HG03103 (cell line): ENCODE measurements around the gene ACAT2.
"Not testable (repeated sequence)": the region's sequence is repeated elsewhere in the genome, so short reads cannot be mapped to it uniquely, and the experiment has no call there.

ENCODE experiments used
- ATAC-seq: cut with Tn5 transposase; IDR thresholded peaks from one replicate; pipeline ENCODE4 v1.9.1; 2021; ENCODE audit warnings: low read depth; ENCODE audit not compliant: unreplicated experiment

The ACAT2 gene

DNA sequence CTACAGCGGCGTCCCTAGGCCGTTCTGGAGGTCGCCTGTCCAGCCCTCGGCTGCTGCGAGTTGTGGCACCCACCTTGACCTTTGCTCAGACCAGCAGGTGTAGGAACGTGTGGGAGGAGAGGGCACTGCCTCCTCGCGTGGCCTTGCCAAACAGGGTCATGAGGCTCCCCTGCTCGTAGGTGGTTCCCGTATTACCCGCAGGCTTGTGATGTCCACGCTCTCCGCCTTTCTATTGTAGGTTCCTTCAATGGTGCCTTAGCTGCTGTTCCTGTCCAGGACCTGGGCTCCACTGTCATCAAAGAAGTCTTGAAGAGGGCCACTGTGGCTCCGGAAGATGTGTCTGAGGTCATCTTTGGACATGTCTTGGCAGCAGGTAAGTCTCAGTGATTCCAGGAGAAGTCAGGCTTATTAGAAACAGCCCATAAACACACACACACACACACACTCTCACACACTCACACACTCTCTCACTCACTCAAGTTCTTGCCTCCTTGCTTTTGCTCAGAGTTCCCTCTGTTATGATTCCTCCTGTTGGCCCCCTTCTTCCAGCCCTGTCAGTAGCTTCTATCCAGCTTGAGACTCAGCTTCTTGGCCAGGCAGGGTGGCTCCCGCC lies 942 bp downstream of the ACAT2 start:
- no peak for ATAC-seq

- no peak for ATAC-seq
Observed at GRCh38 chr6:159766906-159767305, 5.1 kb downstream of the ACAT2 start.

- no peak for ATAC-seq
Observed at GRCh38 chr6:159769470-159769869, 7.6 kb downstream of the ACAT2 start.

DNA sequence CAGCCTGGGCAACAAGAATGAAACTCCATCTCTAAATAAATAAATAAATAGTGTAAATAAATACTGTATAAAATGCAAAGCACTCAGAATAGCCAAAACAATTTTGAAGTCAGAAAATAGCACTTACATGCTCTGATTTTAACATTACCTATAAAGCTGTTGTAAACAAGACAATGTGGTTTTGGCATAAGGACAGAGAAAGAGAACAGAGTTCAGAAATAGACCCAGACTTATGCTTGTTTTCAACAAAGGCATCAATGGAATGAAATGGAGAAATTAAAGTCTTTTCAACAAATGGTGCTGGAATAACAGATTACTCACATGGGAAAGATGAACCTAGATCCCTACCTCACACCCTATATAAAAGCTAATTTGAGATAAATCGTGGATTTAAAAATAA lies 10.4 kb downstream of the ACAT2 start:
- no peak for ATAC-seq

DNA sequence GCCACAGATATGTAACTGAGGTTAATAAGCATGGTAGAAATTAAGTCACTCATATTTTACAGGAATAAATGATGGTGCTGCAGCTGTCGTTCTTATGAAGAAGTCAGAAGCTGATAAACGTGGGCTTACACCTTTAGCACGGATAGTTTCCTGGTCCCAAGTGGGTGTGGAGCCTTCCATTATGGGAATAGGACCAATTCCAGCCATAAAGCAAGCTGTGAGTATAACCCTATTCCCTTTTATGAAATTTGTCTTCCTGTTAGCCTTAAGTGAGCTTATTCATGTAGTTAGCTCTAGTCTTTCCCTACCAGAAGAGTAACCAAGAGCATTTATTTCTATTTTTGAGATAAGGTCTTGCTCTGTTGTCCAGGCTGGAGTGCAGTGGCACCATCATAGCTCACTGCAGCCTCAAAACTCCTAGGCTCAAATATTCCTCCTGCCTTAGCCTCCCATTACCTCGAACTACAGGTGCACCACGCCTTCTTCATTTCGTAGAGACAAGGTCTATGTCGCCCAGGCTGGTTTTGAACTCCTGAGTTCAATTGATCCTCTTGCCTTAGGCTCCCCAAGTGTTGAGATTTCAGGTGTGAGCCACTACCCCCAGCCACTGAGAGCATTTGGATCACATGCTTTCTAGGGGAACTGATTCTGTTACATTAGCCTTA lies 15.5 kb downstream of the ACAT2 start:
- no peak for ATAC-seq

DNA sequence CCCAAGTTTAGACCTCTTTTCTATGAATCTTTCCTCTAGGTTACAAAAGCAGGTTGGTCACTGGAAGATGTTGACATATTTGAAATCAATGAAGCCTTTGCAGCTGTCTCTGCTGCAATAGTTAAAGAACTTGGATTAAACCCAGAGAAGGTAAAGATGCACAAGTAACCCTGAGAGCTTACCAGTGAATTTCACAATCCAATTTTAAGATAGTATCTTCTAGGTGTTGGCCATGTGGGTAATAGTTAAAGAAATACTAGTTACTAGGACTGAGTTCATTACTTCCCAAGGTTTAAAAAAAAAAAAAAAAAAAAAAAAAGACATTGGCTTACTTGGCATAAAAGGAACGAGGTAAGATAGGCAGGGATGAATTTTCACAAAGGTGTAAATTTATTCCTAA lies 16.3 kb downstream of the ACAT2 start:
- ATAC-seq = no peak

DNA sequence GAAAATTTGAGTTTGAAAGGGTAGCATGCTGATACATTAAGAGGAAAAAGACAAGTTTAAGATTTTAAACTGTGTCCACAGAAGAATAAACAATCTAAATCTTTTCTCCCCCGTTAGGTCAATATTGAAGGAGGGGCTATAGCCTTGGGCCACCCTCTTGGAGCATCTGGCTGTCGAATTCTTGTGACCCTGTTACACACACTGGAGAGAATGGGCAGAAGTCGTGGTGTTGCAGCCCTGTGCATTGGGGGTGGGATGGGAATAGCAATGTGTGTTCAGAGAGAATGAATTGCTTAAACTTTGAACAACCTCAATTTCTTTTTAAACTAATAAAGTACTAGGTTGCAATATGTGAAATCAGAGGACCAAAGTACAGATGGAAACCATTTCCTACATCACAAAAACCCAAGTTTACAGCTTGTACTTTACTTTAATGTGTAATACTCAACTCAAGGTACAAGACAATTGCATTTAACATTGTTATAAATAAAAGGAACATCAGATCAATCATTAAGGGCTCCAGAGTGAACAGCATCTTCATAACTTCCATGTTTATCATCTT lies 16.8 kb downstream of the ACAT2 start:
- ATAC-seq = no peak

DNA sequence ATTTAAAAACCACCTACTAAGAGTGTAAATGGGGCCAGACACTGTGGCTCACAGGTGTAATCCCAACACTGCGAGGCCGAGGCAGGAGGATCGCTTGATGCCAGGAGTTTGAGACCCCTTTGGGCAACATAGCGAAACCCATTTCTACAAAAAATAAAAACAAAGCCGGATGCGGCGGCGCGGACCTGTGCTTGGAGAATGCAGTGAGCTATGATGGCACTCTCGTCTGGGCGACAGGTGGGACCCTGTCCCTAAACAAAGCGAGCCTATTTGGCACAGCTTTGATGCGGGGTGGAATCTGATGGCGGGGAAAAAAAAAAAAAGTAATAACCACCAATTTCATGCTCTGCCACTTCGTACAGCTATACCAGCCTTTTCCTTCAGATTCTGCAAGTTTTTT lies 26.4 kb downstream of the ACAT2 start:
- ATAC-seq = no peak

DNA sequence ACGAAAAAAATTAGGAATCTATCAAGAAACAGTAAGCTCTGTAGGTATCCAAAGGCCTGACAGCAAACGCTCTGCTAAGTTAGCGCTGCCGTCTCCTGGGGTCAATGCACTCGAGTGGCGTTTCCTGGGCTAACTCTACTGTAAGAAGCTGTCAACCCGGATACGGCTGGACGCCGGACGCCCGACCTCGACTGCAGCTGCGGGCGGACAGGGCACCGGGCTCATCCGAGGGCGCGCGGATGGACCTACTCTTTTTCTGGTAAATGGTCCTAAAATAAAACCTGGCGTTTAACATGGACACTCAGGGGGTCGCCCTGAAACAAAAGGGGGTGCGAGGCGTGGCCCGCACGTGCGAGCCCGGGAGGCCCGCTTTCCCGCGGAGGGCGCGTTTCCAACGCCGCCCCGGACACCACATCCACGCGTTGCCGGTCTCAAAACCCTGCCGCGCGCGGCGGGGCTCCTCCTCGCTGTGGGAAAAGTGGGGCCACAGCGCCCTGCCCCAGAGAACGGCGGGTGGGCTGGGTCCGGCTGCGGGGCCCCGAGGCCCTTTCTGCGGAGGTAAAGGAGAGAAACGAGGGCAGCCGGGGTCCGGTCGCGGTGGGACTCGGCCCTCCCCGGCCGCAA lies 27.0 kb downstream of the ACAT2 start:
- peak; percentile 0 for ATAC-seq

GRCh38 chr6:159789377-159790148 lies 27.7 kb downstream of the ACAT2 start, which contains the start of gene TCP1:
Gene TCP1 (minus strand): TSS chr6:159789602. CDS start chr6:159789468, 134 bp downstream.
- ATAC-seq = peak; percentile 54

GRCh38 chr6:159790149-159790955 lies 28.5 kb downstream of the ACAT2 start, which contains the start of gene MRPL18:
Gene MRPL18 (plus strand): TSS chr6:159790467. CDS start chr6:159790588, 121 bp downstream.
- peak; percentile 86 for ATAC-seq

GRCh38 chr6:159790956-159791598 lies 29.2 kb downstream of the ACAT2 start:
- ATAC-seq = no peak

GRCh38 chr6:159794976-159795375 lies 33.1 kb downstream of the ACAT2 start:
- not testable (repeated sequence) for ATAC-seq

DNA sequence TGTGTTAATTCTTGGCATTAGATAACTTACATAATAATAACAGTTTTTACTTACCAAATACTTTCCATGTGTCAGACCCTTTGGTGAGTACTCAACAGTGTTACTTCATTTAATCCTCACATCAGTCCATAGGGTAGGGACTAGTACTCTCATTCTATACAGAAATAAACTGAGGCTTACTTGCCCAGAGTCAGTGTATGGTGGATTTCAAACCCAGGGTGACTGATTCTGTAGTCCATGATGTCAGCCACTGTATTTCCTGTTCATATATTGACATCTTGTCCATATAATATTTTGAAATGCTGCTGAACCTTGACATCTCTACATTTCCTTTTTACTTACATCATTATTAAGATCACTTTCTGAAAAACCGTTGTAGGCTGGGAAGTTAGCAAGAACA lies 35.7 kb downstream of the ACAT2 start:
- ATAC-seq = no peak

GRCh38 chr6:159800141-159800865 lies 38.5 kb downstream of the ACAT2 start, which contains the start of gene PNLDC1:
Gene PNLDC1 (plus strand): TSS chr6:159800276. CDS start chr6:159800308, 32 bp downstream.
- ATAC-seq = no peak

DNA sequence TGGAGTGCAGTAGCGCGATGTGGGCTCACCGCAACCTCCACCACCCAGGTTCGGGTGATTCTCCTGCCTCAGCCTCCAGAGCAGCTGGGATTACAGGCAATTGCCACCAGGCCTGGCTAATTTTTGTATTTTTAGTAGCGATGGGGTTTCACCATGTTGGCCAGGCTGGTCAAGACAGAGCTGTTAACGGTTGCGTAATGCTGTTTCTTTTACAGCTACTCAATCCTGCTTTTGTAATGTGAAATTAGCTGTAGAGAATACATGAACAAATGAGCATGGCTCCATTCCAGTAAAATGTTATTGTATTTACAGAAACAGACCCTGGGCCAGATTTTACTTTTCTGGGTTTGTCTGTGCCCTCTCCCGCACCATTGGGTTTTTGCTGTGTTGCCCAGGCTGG lies 40.1 kb downstream of the ACAT2 start:
- no peak for ATAC-seq

DNA sequence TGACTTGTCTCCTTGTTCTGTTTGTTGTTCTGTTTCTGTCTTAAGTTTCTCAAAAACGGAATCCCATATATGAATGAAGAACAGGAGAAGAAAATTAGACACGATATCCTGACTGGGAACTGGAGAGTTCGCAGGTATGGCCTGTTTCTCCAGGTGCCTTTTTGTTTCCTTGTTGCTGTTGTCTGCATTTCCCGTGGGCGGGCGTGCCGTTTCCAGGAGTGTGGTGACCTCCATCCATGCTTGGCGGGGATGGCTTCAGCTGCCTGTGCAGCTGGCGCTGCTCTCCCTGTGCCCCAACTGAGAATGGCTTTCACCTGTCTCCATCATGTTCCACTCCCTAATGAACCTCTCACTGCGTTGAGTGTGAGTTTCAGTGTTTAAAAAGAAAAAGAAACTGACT lies 42.7 kb downstream of the ACAT2 start:
- no peak for ATAC-seq

DNA sequence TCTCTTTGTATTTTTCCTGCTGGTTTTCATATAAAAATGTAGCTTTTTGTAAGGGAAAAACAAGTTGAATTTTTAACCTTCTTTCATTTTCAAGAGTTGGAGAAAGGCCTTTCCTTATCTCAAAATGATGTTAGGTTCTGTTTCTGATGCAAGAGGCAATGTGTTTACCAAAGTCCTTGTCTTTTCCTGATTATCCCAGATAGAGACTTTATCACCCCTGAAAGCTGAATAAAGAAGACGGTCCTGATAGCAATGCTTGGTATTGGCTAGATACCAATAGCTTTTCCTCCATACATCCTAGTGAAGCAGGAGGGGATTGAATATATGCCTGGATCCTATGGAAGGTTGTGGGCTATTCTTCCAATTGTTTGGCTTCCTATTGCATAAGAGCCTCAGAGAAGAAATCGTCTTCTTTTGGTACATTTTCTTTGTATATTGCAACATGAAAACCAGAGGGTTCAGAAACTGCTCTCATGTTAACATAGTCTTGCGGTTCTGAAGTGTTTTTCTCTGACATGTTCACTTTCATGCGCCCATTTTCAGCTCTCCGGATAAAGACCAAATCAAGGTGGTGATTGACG lies 43.7 kb downstream of the ACAT2 start:
- ATAC-seq = no peak
